HG03378 (cell line): ENCODE results near the gene PICK1.
"Not testable (repeated sequence)": the region's sequence is repeated elsewhere in the genome, so short reads cannot be mapped to it uniquely, and the experiment has no call there.

Experiments used
- ATAC-seq: cut with Tn5 transposase; IDR thresholded peaks from one replicate; pipeline ENCODE4 v1.9.1; 2021; ENCODE audit warnings: mild to moderate bottlenecking, moderate library complexity; ENCODE audit not compliant: unreplicated experiment

PICK1 gene

GRCh38 chr22:38110863-38111852 is 54.0 kb downstream of the PICK1 start:
- ATAC-seq: no peak

GRCh38 chr22:38111925-38112355 is 54.7 kb downstream of the PICK1 start:
- ATAC-seq: no peak

- no peak for ATAC-seq
Measured at GRCh38 chr22:38112381-38112780, 55.2 kb downstream of the PICK1 start.

- no peak for ATAC-seq
Measured at GRCh38 chr22:38114484-38115398, 57.5 kb downstream of the PICK1 start.

GRCh38 chr22:38115423-38116205 is 58.4 kb downstream of the PICK1 start:
- no peak for ATAC-seq

GRCh38 chr22:38117556-38117955 is 60.4 kb downstream of the PICK1 start:
- ATAC-seq: not testable (repeated sequence)

GRCh38 chr22:38118182-38118581 is 61.0 kb downstream of the PICK1 start:
- ATAC-seq: no peak

GRCh38 chr22:38118747-38119146 is 61.5 kb downstream of the PICK1 start:
- ATAC-seq: not testable (repeated sequence)

- ATAC-seq: no peak
Measured at GRCh38 chr22:38120359-38121110, 63.3 kb downstream of the PICK1 start.

GRCh38 chr22:38122616-38123015 is 65.4 kb downstream of the PICK1 start:
- ATAC-seq: no peak

GRCh38 chr22:38124236-38124974 is 67.2 kb downstream of the PICK1 start:
- ATAC-seq: no peak

GRCh38 chr22:38125038-38125610 is 67.9 kb downstream of the PICK1 start:
- ATAC-seq: no peak
